A549 (cell line): ENCODE data around the gene DDX56. TPM values are rescaled to one million over a fixed set of nuclear protein-coding genes. Genes with fewer than 3 reads are reported as not detected.

Experiments used
- ATAC-seq, 2 experiments: fragments of 200-7000 bp in 1 of 2; fragments of >200 bp in 1 of 2; cut with Nextera tagmentation in 1 of 2; cut with Tn5 transposase in 1 of 2; 3 replicates each; pipeline versions ENCODE4 v1.8.0 to v1.9.1; 2018 to 2020; ENCODE audit warnings: mild to moderate bottlenecking in 1 of 2, moderate library complexity in 1 of 2
- CTCF ChIA-PET: fragments of 300-600 bp; sonication (Branson Sonifier 250); formaldehyde crosslinking; extraction: SDS; loops from one replicate; lab custom pipeline; 2021; ENCODE audit warnings: antibody characterized with exemption, inconsistent platforms; lab: Yijun Ruan, JAX
- POLR2A ChIA-PET: fragments of 350-600 bp; formaldehyde crosslinking; extraction: SDS; loops from one replicate; lab custom pipeline; 2021; ENCODE audit warnings: antibody characterized with exemption, inconsistent platforms; lab: Yijun Ruan, JAX
- DNase-seq, 2 experiments: peaks; one replicate each; pipeline versions ENCODE4 v3.0.0 to v3.0.0-alpha.2; 2011 to 2016; ENCODE audit warnings: low read depth in 1 of 2, low spot score in 1 of 2
- FAIRE-seq: peaks from 2 replicates; lab custom pipeline; 2011; peaks lifted over from hg19 to GRCh38; lab: Jason Lieb, UNC
- H3K27ac ChIP-seq, 2 experiments: fragments of >200 bp; sonication (Bioruptor Twin); formaldehyde crosslinking; 3 replicates each; pipeline ENCODE4 v1.5.1; 2016 to 2017
- H3K4me1 ChIP-seq: fragments of >200 bp; sonication (Bioruptor Twin); formaldehyde crosslinking; 3 replicates; pipeline ENCODE4 v1.6.1; 2016
- H3K4me2 ChIP-seq: fragments of >200 bp; sonication (Bioruptor Twin); formaldehyde crosslinking; 3 replicates; pipeline ENCODE4 v1.6.1; 2016
- H3K4me3 ChIP-seq: fragments of >200 bp; sonication (Bioruptor Twin); formaldehyde crosslinking; 3 replicates; pipeline ENCODE4 v1.5.1; 2016
- H3K9me3 ChIP-seq: fragments of >200 bp; sonication (Bioruptor Twin); formaldehyde crosslinking; 3 replicates; pipeline ENCODE4 v1.6.1; 2016
- CEBPB ChIP-seq, 2 experiments: fragments of >200 bp in 1 of 2; sonication (Bioruptor Twin) in 1 of 2; formaldehyde crosslinking in 1 of 2; IDR thresholded peaks; 2 replicates each; pipeline ENCODE4 v1.6.1; 2012 to 2016
- CHD2 ChIP-seq: fragments of 150-350 bp; IDR thresholded peaks from 2 replicates; pipeline ENCODE4 v1.6.1; 2014; ENCODE audit warnings: low read length; ENCODE audit not compliant: partially characterized antibody
- EHF ChIP-seq: fragments of 250-450 bp; sonication (Bioruptor Pico); IDR thresholded peaks from 2 replicates; pipeline ENCODE4 v1.5.0; 2020; ENCODE audit warnings: mild to moderate bottlenecking
- EP300 ChIP-seq, 2 experiments: fragments of >200 bp; sonication (Bioruptor Twin); formaldehyde crosslinking; IDR thresholded peaks; 2 replicates in 1 of 2; 3 replicates in 1 of 2; pipeline ENCODE4 v1.6.1; 2016 to 2017
- FOSB ChIP-seq: fragments of 250-450 bp; sonication (Bioruptor Pico); IDR thresholded peaks from 2 replicates; pipeline ENCODE4 v1.5.0; 2020; ENCODE audit warnings: mild to moderate bottlenecking, moderate library complexity
- FOXS1 ChIP-seq: fragments of 250-450 bp; sonication (Bioruptor Pico); IDR thresholded peaks from 2 replicates; pipeline ENCODE4 v1.5.0; 2020; ENCODE audit warnings: mild to moderate bottlenecking, moderate library complexity
- HEYL ChIP-seq: fragments of 250-450 bp; sonication (Bioruptor Pico); IDR thresholded peaks from 2 replicates; pipeline ENCODE4 v1.8.0; 2021; ENCODE audit warnings: mild to moderate bottlenecking, moderate library complexity
- HOXB13 ChIP-seq: fragments of 250-450 bp; sonication (Bioruptor Pico); IDR thresholded peaks from 2 replicates; pipeline ENCODE4 v1.5.0; 2020; ENCODE audit warnings: low read depth, mild to moderate bottlenecking, moderate library complexity
- JUN ChIP-seq, 2 experiments: fragments of >200 bp; sonication (Bioruptor Twin); formaldehyde crosslinking; IDR thresholded peaks; 2 replicates in 1 of 2; 3 replicates in 1 of 2; pipeline ENCODE4 v1.6.1; 2016 to 2017
- JUNB ChIP-seq: fragments of >200 bp; sonication (Bioruptor Twin); formaldehyde crosslinking; IDR thresholded peaks from 2 replicates; pipeline ENCODE4 v1.6.1; 2016
- KDM1A ChIP-seq: fragments of 200-600 bp; sonication (generic); IDR thresholded peaks from 2 replicates; pipeline ENCODE4 v1.6.1; 2016; ENCODE audit warnings: low read depth, mild to moderate bottlenecking
- KDM5A ChIP-seq: fragments of 200-600 bp; sonication (generic); IDR thresholded peaks from 2 replicates; pipeline ENCODE4 v1.6.1; 2016; ENCODE audit warnings: antibody characterized with exemption, mild to moderate bottlenecking
- NFE2L2 ChIP-seq: fragments of 150-350 bp; conservative IDR thresholded peaks from 2 replicates; pipeline ENCODE4 v1.6.1; 2014; ENCODE audit warnings: low read length
- NPAS2 ChIP-seq: fragments of 250-450 bp; sonication (Bioruptor Pico); IDR thresholded peaks from 2 replicates; pipeline ENCODE4 v1.8.0; 2022; ENCODE audit warnings: mild to moderate bottlenecking, moderate library complexity, borderline replicate concordance
- PBX3 ChIP-seq: IDR thresholded peaks from 2 replicates; pipeline ENCODE4 v1.6.1; 2012
- RAD21 ChIP-seq, 2 experiments: fragments of >200 bp in 1 of 2; sonication (Bioruptor Twin) in 1 of 2; formaldehyde crosslinking in 1 of 2; IDR thresholded peaks in 1 of 2; conservative IDR thresholded peaks in 1 of 2; 2 replicates in 1 of 2; 3 replicates in 1 of 2; pipeline ENCODE4 v1.6.1; 2012 to 2018; ENCODE audit warnings: inconsistent platforms in 1 of 2
- RARB ChIP-seq: fragments of 250-450 bp; sonication (Bioruptor Pico); IDR thresholded peaks from 2 replicates; pipeline ENCODE4 v1.8.0; 2021; ENCODE audit warnings: mild to moderate bottlenecking, moderate library complexity
- RNF2 ChIP-seq: fragments of 200-600 bp; sonication (generic); IDR thresholded peaks from 2 replicates; pipeline ENCODE4 v1.6.1; 2016; ENCODE audit warnings: low read depth, mild to moderate bottlenecking, antibody characterized with exemption, moderate library complexity, borderline replicate concordance
- TFCP2L1 ChIP-seq: fragments of 250-450 bp; sonication (Bioruptor Pico); IDR thresholded peaks from 2 replicates; pipeline ENCODE4 v1.5.0; 2021; ENCODE audit warnings: mild to moderate bottlenecking
- ZSCAN20 ChIP-seq: fragments of 250-450 bp; sonication (Bioruptor Pico); IDR thresholded peaks from 2 replicates; pipeline ENCODE4 v1.8.0; 2022; ENCODE audit warnings: mild to moderate bottlenecking, moderate library complexity
- WGBS: methylation state at CpG from one replicate; pipeline ENCODE4 v1.1.6; 2017; ENCODE audit errors: missing lambda C conversion rate; 5-methylcytosine and 5-hydroxymethylcytosine counted together
- polyA plus RNA-seq, 4 experiments: library from polyadenylated mRNA; depleted of rRNA in 3 of 4; stranded (reverse); fragments of >200 nt; fragmentation: RNase III in 1 of 4; extraction: RNeasy Plus Mini Kit Qiagen cat#74134 plus additional on column Dnase treatment in 1 of 4; gene quantifications; 2 replicates in 3 of 4; 3 replicates in 1 of 4; pipeline ENCODE4 v1.2.3, GENCODE V29; 2011 to 2017
- TF ChIP-seq, protein P1 (sequence below): fragments of >200 bp; sonication (Bioruptor Twin); formaldehyde crosslinking; IDR thresholded peaks from 3 replicates; pipeline ENCODE4 v1.6.1; 2016

Gene DDX56
- polyA plus RNA-seq, 2 of the 4 experiments (the other 2 are of a cell fraction): 96.1 to 97.7 TPM

DNA sequence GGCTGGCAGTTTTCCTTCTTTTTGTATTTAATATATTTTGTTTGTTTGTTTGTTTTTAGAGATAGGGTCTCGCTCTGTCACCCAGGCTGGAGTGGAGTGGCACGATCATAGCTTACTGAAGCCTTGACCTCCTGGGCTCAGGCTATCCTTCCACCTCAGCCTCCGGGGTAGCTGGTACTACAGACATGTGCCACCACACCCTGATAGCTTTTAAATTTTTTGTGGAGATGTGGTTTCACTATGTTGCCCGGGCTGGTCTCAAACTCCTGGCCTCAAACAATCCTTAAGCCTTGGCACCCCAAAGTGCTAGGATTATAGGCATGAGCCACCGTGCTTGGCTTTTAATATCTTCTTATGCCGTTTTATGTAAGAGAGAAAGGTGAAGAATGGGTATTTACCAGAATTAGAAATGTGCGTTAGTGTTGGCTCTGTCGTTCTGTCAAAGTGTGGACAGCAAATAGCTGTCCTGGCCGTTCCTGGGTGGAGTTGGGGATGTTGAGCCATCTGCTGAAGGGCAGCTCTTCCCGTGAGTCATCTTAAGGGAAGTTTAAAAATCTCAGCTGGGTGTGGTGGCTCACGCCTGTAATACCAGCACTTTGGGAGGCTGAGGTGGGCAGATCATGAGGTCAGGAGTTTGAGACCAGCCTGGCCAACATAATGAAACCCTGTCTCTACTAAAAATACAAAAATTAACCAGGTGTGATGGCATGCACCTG, 47.5 kb upstream of the DDX56 start:
- no peak overlapping the region for H3K27ac ChIP-seq
- ATAC-seq (peak in 1 of 2 experiments; percentile 36; a peak in 1 of 6 replicates), FAIRE-seq (no peak), DNase-seq (no peak)
- H3K4me2 ChIP-seq: no peak overlapping the region
- CTCF ChIA-PET: interaction anchor here (0.7 to 0.9 kb wide), 2 partner anchors 10 to 14 kb away, joined by 3 read pairs; no protein-coding TSS in a partner anchor
- 77% methylated on average over 11 of the region's 11 CpGs for whole genome bisulfite sequencing
- TF ChIP-seq NFE2L2 (no peak), RAD21 (conservative IDR thresholded peaks at IDR 0.05 in 1 of 2, IDR thresholded peaks at IDR 0.05 in 1 of 2) (no peak), FOXS1 (no peak), KDM1A (no peak), EHF (no peak)
- TF ChIP-seq, protein P1, sequence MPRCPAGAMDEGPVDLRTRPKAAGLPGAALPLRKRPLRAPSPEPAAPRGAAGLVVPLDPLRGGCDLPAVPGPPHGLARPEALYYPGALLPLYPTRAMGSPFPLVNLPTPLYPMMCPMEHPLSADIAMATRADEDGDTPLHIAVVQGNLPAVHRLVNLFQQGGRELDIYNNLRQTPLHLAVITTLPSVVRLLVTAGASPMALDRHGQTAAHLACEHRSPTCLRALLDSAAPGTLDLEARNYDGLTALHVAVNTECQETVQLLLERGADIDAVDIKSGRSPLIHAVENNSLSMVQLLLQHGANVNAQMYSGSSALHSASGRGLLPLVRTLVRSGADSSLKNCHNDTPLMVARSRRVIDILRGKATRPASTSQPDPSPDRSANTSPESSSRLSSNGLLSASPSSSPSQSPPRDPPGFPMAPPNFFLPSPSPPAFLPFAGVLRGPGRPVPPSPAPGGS: no peak
- no peak overlapping the region for H3K4me3 ChIP-seq
- H3K4me1 ChIP-seq: peaks cover 19% of the 10 kb centered on the region; the same call in 2 of the 3 replicates
- POLR2A ChIA-PET: no interaction called here
- H3K9me3 ChIP-seq: no peaks in the 10 kb centered on the region

DNA sequence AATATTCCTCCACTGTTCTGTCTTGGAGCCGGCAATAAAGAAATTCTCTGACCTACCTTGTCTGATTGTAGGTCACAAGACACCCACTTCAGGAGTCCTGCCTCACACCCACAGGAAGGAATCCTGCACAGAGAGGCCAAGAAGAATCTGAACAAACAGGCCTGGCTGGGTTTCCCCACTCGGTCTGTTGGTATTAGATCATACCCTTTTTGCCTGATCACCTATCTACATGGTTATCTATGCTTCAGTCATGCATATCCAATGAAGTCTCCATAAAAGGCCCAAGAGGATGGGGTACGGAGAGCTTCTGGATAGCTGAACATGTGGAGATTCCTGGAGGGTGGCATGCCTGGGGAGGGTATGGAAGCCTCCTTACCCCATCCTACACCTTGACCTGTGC, 45.0 kb upstream of the DDX56 start:
- ChIA-PET POLR2A (no interaction called here), CTCF (no interaction called here)
- WGBS: 85% methylated on average over 3 of the region's 3 CpGs
- Histone ChIP-seq H3K4me1 (peaks cover 19% of the 10 kb centered on the region; the same call in 2 of the 3 replicates), H3K9me3 (no peaks in the 10 kb centered on the region), H3K4me3 (no peak overlapping the region), H3K27ac (no peak overlapping the region), H3K4me2 (no peak overlapping the region)
- DNase-seq (no peak), FAIRE-seq (no peak), ATAC-seq (no peak)
- TF ChIP-seq CHD2 (no peak), KDM1A (no peak), JUNB (no peak), KDM5A (no peak), CEBPB (IDR thresholded peaks at IDR 0.05) (no peak), HEYL (no peak), HOXB13 (CRISPR knock-in tag) (no peak), RARB (CRISPR knock-in tag) (no peak), RNF2 (no peak), FOSB (CRISPR knock-in tag) (no peak), TFCP2L1 (no peak), EP300 (IDR thresholded peaks at IDR 0.05) (no peak), JUN (IDR thresholded peaks at IDR 0.05) (no peak), ZSCAN20 (CRISPR knock-in tag) (no peak), NPAS2 (CRISPR knock-in tag) (no peak), NFE2L2 (no peak), PBX3 (no peak)
- TF ChIP-seq, protein P1: no peak
